Measurements from ENCODE around the gene GLYR1.

GLYR1 gene

GRCh38 chr16:4795828-4796572 lies 51.1 kb downstream of the GLYR1 start:
- TF ChIP-seq CTCF (IDR thresholded peaks at IDR 0.05; ENCODE audit: insufficient read depth, missing control alignments), result no peak
- no peak for DNase-seq (ENCODE audit: insufficient read length, low spot score)
- FAIRE-seq, result no peak

GRCh38 chr16:4795181-4795827 lies 51.8 kb downstream of the GLYR1 start, which contains the start of gene SMIM22:
Gene SMIM22 (plus strand): TSS chr16:4795369. CDS start chr16:4795735, 366 bp downstream.
- TF ChIP-seq CTCF (IDR thresholded peaks at IDR 0.05; ENCODE audit: insufficient read depth, missing control alignments), result no peak
- DNase-seq (ENCODE audit: insufficient read length, low spot score), result no peak
- FAIRE-seq, result no peak

GRCh38 chr16:4792951-4793513 lies 54.1 kb downstream of the GLYR1 start:
- DNase-seq (ENCODE audit: insufficient read length, low spot score) (no peak), FAIRE-seq (no peak)
- TF ChIP-seq CTCF (IDR thresholded peaks at IDR 0.05; ENCODE audit: insufficient read depth, missing control alignments), result no peak

- DNase-seq (ENCODE audit: insufficient read length, low spot score) (no peak), FAIRE-seq (no peak)
- TF ChIP-seq CTCF (IDR thresholded peaks at IDR 0.05; ENCODE audit: insufficient read depth, missing control alignments), result no peak
Measured at GRCh38 chr16:4790871-4791270, 56.2 kb downstream of the GLYR1 start.

- no peak for TF ChIP-seq CTCF (IDR thresholded peaks at IDR 0.05; ENCODE audit: insufficient read depth, missing control alignments)
- FAIRE-seq (no peak), DNase-seq (ENCODE audit: insufficient read length, low spot score) (no peak)
Measured at GRCh38 chr16:4790261-4790660, 56.8 kb downstream of the GLYR1 start.

- FAIRE-seq (no peak), DNase-seq (ENCODE audit: insufficient read length, low spot score) (no peak)
- TF ChIP-seq CTCF (IDR thresholded peaks at IDR 0.05; ENCODE audit: insufficient read depth, missing control alignments), result no peak
Measured at GRCh38 chr16:4788910-4789309, 58.2 kb downstream of the GLYR1 start.

GRCh38 chr16:4788489-4788889 lies 58.6 kb downstream of the GLYR1 start:
- no peak for TF ChIP-seq CTCF (IDR thresholded peaks at IDR 0.05; ENCODE audit: insufficient read depth, missing control alignments)
- FAIRE-seq (no peak), DNase-seq (ENCODE audit: insufficient read length, low spot score) (no peak)
